Suppressor macrophage treated with lipopolysaccharide for 4 hours (primary cell): ENCODE data around the gene CYP11A1.
"Not testable (repeated sequence)": the region's sequence is repeated elsewhere in the genome, so short reads cannot be mapped to it uniquely, and the experiment has no call there.

Experiments used
- DNase-seq: peaks from one replicate; pipeline ENCODE4 v3.0.0-alpha.2; 2020

The CYP11A1 gene

DNA sequence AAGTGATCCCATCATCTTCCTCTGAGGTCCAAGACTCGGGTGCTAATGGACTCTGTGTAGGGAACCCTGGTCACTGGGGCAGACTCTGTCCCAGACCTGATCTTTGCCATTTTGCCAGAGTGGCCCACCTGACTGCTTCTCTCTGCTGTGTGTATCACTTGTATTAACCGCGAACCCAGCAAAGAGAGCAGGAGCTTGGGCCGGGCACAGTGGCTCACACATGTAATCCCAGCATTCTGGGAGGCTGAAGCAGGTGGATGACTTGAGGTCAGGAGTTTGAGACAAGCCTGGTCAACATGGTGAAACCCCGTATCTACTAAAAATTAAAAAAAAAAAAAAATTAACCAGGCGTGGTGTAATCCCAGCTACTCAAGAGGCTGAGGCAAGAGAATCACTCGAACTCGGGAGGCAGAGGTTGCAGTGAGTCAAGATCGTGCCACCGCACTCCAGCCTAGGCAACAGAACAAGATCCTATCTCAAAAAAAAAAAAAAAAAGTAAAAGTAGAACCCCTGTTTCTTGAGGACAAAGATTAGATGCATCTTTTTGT is 32.9 kb upstream of the CYP11A1 start:
- no peak for DNase-seq

DNA sequence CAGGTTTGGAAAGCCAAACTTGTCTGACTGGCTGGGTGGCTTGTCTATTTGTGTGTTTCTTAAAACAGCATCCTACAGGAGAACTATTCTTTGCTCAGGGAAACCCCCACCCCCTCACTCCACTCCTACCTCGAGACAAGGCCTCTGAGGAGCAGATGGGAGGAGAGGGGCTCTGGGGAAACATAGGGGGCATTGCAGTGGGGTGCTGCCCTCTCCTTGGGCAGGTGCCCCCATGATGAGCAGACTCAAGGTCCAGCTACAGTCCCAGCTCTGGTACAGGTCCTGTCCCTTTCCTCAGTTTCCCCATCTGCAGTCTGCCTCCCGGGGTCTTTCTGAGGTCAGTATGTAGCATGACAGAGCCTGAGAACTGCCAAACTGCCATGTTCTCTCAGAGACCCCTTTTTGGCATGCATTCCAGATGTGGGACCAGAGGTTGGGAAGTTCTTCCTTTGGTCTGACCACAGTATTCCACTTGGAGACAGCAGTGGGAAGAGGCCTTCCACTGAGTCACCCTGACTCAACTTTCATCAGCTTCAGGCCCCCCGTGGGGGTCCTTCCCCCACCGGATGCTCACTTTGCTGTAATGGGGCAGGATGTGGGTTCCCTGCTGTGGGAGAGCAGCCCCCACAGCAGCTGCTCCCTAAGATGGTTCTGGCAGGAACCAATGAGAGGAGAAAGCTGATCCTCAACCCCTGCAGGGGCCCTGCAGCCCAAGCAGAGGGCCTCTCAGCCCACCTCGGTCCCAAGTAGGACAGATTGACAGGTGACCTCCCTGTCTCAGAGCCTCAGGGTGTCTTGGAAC is 32.3 kb upstream of the CYP11A1 start:
- DNase-seq: no peak

DNA sequence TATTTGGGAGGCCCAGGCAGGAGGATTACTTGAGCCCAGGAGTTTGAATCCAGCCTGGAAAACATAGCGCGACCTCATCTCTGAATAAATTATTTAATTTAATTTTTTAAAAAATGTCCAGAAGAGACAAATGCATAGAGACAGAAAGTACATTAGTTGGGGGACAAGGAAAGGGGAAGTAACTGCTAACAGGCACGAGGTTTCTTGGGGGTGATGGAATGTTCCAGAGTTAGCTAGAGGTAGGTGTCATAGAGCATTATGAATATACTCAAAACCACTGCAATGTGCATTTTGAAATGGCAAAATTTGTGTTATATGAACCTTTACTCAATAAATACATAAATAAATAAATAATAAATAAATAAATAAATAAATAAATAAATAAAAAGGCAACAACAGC is 31.7 kb upstream of the CYP11A1 start:
- DNase-seq: peak; percentile 47

DNA sequence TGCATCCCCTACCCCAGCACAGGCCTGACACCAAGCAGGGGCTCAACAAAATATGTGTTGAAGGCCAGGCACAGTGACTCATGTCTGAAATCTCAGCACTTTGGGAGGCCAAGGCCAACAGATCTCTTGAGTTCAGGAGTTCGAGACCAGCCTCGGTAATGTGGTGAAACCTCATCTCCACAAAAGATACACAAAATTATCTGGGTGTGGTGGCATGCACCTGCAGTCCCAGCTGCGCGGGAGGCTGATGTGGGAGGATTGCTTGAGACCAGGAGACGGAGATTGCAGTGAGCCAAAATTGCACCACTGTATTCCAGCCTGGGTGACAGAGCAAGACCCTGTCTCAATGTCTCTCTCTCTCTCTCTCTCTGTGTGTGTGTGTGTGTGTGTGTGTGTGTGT is 30.7 kb upstream of the CYP11A1 start:
- no peak for DNase-seq

DNA sequence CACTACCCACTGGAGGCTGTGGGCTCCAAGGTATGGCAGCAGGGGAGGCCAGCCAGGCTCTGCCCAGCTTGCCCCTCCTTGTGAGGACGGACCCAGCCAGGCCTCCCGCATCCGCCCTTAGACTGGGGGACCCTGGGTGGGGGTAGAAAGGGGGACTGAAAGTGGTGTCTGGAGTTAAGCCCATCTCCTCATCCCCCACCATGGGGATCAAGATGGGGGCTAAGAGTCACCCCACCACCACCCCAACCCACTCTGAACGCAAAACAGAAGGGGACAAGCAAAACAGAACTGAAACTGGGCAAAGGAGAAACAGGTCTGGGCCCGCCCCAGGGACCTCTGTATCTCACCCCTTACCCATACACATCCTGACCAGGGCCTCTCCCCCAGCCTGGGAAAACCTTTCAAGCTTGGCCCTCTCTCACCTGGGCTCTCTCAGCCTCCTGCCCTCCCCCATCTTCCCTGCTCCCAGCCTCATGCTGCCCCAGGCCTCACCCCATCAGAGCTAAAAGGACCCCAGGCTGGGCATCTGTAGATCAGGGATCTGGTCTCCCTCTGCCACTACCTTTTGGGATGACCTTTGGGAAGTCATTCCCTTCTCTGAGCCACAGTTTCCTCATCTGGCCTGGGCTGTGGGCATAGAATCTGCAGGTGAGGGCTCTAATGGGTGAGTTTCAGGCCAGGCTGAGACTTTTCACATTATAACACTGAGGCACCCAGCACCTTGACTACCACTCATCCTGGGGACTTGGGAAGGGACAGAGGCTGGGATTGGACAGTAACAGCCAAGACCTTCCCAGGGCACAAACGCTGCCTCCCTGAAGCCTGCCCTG is 30.0 kb upstream of the CYP11A1 start:
- peak; percentile 20 for DNase-seq

DNA sequence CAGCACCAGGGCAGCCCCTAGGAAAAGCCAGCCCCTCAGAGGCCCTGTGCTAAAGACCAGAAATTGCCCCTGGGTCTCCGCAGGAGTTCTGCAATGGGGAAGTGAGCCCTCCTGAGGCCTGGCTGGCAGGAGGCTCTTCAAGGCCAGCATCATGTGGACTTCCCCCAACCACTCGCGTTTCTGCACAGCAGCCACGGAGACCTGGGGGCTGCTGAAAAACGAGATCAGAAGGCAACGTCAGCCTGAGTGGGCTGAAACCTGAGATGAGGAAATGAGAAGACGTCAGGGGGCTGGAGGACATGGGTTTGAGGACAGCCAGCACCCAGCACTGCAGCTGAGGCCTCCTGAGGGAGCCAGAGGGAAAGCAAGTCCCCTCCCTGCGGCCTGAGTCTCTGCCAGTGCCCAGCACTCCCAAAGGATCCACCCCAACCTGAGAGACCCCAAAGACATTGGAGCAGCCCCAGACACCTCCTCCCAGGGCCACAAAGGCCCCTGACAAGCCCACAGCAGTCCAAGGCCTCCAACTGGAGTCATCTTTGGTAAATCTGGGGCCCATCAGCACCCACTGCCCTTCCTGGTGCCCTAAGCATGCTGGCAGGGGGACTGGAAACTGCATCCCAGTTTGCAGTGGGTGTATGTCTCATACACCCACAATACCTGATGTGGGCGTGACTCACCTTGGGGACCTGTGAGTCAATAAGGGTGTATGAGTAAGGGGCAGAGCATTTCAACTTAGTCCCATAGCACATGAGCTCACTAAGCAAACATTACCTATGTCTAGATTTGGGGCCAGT is 29.2 kb upstream of the CYP11A1 start:
- DNase-seq: peak; percentile 81

DNA sequence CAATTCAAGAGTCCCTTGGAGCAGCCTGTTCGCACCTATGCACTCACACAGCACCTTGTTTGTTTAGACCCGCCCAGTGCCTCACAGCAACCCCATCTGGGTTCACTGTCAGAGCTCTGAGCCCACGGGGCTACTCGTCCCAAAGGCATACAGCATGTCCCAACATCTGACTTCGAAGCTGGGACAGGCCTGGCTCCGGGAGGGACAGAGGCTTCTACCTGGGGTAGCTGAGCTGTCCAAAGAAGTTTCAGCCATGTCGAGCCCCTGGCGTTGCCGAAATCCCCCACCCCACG is 28.6 kb upstream of the CYP11A1 start:
- DNase-seq: no peak

DNA sequence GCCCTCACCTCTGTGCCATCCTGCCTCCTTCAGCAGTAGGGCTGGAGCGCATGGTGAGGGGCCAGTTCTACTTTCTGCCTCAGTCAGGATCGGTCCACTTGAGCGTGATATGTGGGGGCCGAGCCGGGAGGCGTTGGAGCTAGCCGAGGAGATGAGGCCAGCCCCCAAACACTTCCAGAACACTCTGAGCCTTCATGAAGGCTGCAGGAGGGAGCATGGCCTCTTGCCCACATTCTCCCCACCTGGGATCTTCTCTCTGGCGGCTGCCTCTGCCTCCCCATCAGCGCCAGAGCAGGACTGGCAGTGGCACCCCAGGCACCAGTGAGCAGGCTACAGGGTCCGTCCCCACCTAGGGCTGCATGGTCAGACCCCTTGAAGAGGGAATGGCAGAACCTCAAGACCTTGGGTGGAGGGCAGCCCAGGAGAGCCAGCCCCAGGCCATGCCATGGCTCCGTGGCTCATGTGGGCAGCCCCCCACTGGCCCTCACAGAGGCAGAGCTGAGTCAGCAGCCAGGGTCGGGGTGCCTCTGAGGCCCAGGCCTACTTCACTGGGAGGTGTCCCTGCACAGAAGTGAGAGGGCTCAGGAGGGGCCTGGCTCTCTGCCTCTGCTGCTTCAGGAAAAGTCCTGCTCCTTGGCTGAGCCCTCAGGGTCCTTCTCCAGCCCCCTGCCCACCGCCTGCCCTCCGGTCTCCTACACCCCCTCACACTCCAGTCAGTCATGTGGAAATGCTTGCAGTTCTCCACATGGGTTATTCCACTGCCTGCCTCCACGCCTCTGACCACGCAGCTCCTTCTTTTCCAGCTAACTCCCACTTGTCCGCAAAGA is 28.1 kb upstream of the CYP11A1 start:
- no peak for DNase-seq

DNA sequence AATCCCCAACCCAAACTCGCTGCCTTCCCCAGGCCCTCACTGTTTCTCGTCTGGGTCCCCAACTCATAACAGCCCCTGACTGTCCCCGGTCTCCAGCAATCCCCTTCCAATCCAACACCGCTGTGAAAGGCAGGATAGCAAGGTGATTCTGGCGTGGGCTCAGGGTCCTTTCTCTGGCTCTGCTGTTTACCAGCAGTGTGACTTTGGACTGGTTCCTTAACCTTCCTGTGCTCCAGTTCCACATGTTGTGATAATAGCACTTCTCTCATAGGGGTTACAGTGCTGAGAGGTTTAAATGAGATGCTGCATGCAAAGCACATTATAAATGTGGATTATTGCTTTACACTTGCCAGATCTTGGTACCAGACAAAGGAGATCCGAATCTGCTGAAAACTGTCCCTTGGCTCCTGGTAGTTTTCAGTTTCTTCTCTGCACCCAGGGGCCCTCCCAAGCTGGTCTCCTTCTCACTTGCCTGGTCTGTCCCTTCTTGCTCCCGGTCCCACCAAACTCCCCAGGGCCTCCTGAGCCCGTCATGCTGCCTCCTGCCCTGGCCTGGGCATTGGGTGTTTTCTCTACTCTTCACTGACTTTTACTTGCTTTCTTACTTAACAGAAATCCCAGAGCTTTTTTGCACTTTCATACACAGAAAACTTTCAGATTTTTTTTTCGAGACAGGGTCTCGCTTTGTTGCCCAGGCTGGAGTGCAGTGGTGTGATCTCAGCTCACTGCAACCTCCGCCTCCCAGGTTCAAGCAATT is 26.8 kb upstream of the CYP11A1 start:
- no peak for DNase-seq

DNA sequence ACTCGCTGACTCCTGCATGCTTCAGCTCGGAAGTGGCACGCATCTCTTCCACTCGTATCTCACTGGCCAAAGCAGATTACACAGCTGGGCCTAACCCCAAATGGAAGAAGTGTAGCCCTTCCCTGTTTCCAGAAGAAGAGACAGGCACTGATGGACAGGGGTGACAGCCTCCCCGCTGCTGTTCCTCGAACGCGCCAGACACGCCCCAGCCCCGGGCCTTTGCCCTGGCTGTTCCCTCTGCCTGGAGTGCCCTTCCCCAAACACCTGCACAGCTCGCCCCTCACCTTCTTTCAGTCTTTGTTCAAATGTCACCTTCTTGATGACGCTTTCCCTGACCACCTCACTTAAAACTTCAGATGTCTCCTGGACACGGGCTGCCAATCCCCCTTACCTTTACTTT is 26.0 kb upstream of the CYP11A1 start:
- DNase-seq: no peak

DNA sequence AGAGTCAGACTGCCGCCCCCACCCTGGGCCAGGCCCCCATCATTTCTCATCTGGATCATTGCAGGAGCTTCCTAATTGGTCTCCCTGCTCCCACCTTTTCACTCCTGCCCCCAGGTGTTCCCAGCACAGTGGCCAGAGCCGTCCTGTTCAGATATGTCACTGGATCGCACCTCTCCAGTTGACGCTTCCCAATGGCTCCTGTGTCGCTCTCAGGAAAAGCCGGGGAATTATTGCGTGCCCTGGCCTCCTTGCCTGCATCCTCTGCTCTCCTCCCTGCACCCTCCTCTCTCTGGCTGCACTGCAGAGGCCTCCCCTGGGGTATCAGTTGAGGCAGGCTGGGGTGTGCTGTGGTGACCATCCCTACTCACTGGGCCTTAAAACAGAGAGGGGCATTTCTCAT is 25.5 kb upstream of the CYP11A1 start:
- no peak for DNase-seq

DNA sequence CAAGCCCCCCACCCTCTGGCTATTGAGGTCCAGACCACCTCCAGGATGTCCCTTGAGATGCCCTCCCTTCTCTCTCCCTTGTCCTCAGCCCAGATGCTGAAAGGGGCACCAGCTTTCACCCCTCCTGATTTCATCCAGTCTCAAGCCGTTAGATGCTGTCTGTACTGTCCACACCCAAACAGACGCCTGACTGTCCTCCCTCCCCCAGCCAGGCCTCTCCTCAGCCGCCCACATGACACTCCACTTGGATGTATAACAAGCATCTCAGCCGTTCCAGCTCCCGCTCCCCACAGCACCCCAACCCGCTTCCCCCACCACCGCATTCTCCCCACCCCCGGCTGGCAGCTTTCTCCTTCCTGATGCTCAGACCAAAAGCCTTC is 25.0 kb upstream of the CYP11A1 start:
- DNase-seq: no peak

DNA sequence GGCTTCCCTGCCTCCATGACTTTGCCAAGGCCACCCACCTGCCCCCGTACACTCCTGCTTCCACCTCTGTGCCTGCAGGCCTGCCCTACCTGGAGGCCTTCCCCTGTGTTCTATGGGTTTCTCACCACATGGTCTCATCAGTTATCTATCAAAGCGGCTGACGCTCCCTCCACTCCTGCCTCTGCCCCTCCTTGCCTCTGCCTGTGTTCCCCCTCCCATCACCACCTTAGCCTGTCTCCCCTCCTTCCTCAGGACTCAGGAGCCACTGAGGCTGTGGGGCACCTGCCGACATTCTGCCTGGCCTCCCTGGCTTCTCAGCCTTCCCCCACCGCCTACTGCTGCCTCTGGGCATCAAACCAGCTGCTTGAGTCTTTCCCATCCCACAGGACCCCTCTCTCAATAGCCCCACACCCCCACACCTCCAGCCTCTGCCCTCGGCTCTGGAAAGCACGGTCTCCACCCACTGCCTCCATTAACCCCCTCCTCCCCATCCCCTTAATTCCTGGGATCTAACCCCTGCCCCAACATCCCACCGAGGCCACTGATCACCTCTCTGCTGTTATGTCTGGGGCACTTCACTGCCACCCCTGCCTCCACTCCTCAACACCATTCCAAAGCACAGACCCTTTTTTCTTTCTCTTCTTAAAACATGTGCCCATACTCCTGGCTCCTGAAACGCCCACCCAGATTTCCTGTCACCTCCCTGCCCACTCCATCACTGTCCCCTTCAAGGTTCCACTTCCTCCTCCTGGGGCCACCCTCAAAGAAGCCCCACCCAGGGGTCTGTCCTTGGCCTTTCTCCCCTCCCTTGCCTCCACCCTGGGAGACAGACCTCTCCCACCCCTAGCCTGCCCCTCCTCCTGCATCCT is 24.4 kb upstream of the CYP11A1 start:
- DNase-seq: no peak

DNA sequence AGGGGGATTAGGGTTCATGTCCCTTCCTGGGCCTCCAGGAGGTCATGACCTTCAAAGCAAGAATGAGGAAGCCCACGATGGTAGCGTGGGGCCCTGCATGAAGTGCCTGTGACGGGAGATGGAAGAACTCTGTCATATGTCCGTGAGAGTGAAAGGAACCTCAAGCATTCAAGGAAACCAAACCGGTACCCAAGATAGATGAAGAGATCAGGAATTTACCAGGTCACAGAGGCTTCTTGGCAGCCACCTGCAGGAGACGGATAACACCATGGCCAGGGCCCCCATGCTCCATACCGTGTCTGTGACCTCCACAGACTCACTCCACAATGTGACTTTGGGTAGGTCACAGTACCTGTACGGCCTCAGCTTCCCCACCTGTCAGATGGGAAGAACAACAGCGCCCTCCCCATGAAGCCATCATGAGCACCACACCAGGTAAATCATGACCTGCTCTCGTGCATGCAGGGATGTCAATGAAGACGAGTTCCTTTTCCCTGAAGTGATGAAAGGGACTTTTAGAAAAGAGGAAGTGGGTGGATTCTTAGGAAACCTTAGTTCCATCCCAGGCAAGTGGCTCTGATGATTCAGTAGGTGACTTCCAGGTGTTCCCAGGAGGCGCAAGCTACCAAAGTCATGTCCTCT is 23.3 kb upstream of the CYP11A1 start:
- DNase-seq: peak; percentile 43

DNA sequence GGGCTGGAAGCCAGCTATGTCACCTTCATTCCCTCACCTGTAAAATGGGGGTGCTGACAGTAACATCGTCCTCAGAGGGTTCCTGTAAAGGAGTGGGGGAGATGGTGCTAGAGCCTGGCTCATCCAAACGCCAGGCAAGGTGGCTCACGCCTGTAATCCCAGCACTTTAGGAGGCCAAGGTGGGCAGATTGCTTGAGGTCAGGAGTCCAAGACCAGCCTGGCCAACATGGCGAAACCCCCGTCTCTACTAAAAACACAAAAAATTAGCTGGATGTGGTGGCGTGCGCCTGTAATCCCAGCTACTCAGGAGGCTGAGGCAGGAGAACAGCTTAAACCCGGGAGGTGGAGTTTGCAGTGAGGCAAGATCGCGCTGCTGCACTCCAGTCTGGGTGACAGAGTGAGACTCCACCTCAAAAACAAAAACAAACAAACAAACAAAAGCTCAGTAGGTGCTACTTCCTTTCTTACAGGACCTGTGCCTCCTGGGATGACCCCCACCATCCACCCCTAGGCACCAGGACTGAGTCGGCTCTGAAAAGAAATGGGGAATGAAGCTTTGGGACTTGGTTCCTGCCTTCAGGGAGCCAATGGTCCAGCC is 22.7 kb upstream of the CYP11A1 start:
- not testable (repeated sequence) for DNase-seq

DNA sequence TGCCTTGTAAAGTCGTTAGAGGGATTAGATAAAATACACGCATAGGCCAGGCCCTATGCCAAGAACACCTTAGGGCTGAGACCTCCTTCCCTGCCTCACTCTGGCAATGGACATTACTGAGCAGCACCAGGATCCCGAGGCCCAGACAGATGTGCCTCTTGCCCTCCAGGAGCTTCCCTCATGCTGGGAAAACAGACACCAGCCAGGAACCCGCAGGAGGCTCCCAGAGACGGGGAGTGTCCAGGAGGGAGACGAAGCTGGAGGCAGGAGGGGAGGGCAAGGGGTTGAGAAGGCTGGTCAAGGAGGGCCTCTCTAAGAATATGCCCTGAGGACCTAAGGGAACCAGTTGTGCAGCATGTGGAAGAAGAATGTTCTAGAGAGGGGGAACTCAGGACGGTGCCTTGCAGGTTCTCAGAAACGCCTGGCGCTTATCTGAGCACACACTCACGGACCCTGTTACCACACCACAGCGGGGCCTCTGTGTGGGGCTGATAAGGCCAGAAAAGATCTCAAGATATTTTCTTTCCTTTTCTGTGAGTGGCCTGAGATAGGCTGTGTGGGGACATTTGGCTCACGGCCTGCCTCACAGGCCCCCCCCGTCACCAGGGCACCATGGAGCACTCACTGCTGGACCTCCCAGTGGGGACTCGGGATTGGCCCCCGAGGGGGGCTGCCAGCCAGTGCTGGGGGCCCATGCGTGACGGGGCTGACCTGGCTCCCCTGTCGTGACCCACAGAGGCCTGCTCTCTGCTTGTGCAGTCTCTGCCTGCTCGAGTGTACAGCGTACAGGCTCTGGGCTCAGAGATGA is 22.0 kb upstream of the CYP11A1 start:
- DNase-seq: no peak

DNA sequence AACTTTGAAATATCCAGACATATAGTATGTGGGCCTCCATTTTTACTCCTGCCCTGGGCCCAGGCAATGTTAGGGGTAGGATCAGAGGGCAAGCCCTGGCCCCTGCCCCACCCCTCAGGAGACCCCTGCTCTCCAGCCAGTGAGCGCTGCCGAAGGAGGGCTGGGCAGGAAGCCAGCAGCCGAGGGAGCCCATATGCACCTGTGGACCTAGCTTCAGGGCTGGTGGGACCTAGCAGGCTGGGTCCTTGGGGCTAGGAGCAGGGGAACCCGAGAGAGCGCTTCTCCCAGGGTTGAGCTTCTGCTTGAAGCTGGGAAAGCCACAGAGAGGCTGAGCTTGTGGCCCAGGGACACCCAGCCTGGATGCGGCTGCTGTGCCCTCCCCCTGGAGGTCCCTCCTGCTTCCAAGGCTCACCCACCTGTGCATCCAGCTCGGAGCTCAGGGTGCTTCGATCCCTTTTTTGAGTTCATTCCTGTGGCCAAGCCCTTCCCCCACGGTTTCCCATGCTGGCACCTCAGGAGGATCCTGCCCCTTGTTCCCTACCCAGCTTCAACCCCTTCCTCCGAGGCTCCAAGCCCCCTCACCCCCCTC is 21.0 kb upstream of the CYP11A1 start:
- DNase-seq: no peak

DNA sequence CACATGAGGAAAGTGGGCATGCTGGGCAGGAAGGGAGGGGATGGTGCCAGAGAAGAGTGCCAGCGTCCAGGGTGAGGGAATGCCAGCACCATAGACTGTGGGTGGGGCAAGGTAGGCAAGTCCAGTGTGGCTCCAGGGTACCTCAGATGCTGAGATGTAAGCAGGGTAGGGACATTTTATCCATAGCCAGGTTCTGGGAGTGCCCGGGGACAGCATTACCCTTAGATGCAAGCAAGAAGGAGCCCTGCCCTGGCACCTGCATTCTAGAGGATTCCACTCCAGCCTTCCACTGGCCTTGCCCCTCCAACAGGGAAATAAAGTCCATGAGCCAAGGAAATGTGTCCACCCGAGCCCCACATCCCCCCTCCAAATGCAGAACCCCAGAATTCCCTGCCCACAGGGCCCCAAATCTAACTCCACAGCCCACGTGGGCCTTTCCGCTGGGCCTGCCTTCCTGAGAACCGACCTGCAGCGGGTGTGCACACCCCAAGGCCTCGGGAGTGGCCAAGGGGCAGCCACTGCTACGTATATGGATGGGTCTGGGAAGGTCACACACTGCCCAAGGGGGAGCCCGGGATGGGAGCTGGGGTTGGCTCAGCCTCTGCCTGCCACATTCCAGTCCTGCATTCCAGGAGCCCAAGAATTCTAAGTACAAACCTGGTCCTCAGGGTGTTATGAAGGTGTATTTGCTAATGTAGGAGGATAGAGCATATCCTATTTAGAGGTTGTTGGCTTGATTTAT is 20.3 kb upstream of the CYP11A1 start:
- no peak for DNase-seq
